K562 (cell line): Measurements from ENCODE around the gene ZBTB20. TPM values are rescaled to one million over a fixed set of nuclear protein-coding genes. Genes with fewer than 3 reads are reported as not detected.

Source experiments
- ATAC-seq: fragments of 200-7000 bp; cut with Tn5 transposase; 3 replicates; pipeline ENCODE4 v1.9.1; 2020; ENCODE audit warnings: moderate library complexity
- BruUV-seq: library from RNA; stranded (reverse); fragments of 400-500 nt; replicated peaks from 2 replicates; lab custom pipeline; 2021; lab: Mats Ljungman, UMichigan
- CTCF ChIA-PET: fragments of 300-600 bp; formaldehyde crosslinking; extraction: SDS; loops from one replicate; lab custom pipeline; 2021; ENCODE audit warnings: low intra/inter-chr PET ratio; lab: Yijun Ruan, JAX
- POLR2A ChIA-PET: fragments of 300-600, 350-650 bp; sonication (Branson Sonifier 250); formaldehyde crosslinking; extraction: SDS; loops from one replicate; lab custom pipeline; 2021; ENCODE audit warnings: antibody characterized with exemption, inconsistent platforms; lab: Yijun Ruan, JAX
- DNase-seq, 4 experiments: peaks; one replicate each; pipeline versions ENCODE4 v3.0.0 to v3.0.0-alpha.2; 2011 to 2018; ENCODE audit warnings: low spot score in 3 of 4, mixed read lengths in 3 of 4; ENCODE audit errors: extremely low read depth in 1 of 4
- FAIRE-seq: peaks from 2 replicates; lab custom pipeline; 2011; peaks lifted over from hg19 to GRCh38; lab: Jason Lieb, UNC
- H2AFZ ChIP-seq: 2 replicates; pipeline ENCODE4 v1.6.0; 2011; ENCODE audit warnings: low read depth, low read length, control low read depth, inconsistent platforms
- H3K27ac ChIP-seq: fragments of 200-600 bp; 3 replicates; pipeline ENCODE4 v1.8.0; 2011; ENCODE audit warnings: low read depth, mild to moderate bottlenecking, control low read depth, inconsistent platforms, low read length, moderate library complexity, mixed read lengths; ENCODE audit errors: extremely low read depth
- H3K27me3 ChIP-seq, 2 experiments: fragments of 300-600 bp in 1 of 2; 2 replicates in 1 of 2; 3 replicates in 1 of 2; pipeline versions ENCODE4 v1.6.0 to v1.8.0; 2011; ENCODE audit warnings: inconsistent platforms in 2 of 2, low read length in 2 of 2, mild to moderate bottlenecking in 1 of 2, mixed read lengths in 1 of 2, moderate library complexity in 1 of 2; ENCODE audit not compliant: control insufficient read depth in 2 of 2, insufficient read depth in 2 of 2
- H3K36me3 ChIP-seq: fragments of 300-600 bp; 3 replicates; pipeline ENCODE4 v1.8.0; 2011; ENCODE audit warnings: mild to moderate bottlenecking, low read length, inconsistent platforms; ENCODE audit not compliant: control insufficient read depth, insufficient read depth
- H3K4me1 ChIP-seq, 2 experiments: fragments of 200-600 bp in 1 of 2; replicated peaks in 1 of 2; 2 replicates in 1 of 2; 3 replicates in 1 of 2; pipeline versions ENCODE4 v1.5.1 to v1.8.0; 2011; ENCODE audit warnings: inconsistent platforms in 2 of 2, low read length in 2 of 2, mild to moderate bottlenecking in 1 of 2, mixed read lengths in 1 of 2, moderate library complexity in 1 of 2; ENCODE audit not compliant: control insufficient read depth in 2 of 2, insufficient read depth in 2 of 2
- H3K4me2 ChIP-seq: 2 replicates; pipeline ENCODE4 v1.6.1; 2011; ENCODE audit warnings: low read length, control low read depth, inconsistent platforms, mixed read lengths; ENCODE audit not compliant: insufficient read depth
- H3K4me3 ChIP-seq: fragments of 200-600 bp; sonication (generic), shearing (Covaris generic); 2 replicates; pipeline ENCODE4 v1.5.1; 2016; ENCODE audit warnings: control low read depth, inconsistent platforms
- H3K79me2 ChIP-seq: fragments of 200-600 bp; 3 replicates; pipeline ENCODE4 v1.8.0; 2011; ENCODE audit warnings: low read length, inconsistent platforms; ENCODE audit not compliant: control insufficient read depth, insufficient read depth
- H3K9ac ChIP-seq, 2 experiments: 2 replicates each; pipeline versions ENCODE4 v1.6.0 to v1.6.1; 2011; ENCODE audit warnings: low read depth in 2 of 2, low read length in 2 of 2, control low read depth in 1 of 2, inconsistent platforms in 1 of 2, mild to moderate bottlenecking in 1 of 2, mixed read lengths in 1 of 2; ENCODE audit not compliant: insufficient read depth in 1 of 2
- H3K9me1 ChIP-seq: one replicate; pipeline ENCODE4 v1.6.0; 2011; ENCODE audit warnings: inconsistent platforms, mild to moderate bottlenecking, low read length, moderate library complexity; ENCODE audit not compliant: control insufficient read depth, insufficient read depth
- H3K9me3 ChIP-seq: replicated peaks from 2 replicates; pipeline ENCODE4 v1.5.1; 2011; ENCODE audit warnings: low read depth, low read length, inconsistent platforms; ENCODE audit not compliant: control insufficient read depth, insufficient read depth
- H4K20me1 ChIP-seq: replicated peaks from 2 replicates; pipeline ENCODE4 v1.6.1; 2011; ENCODE audit warnings: low read length, inconsistent platforms, mixed read lengths; ENCODE audit not compliant: control insufficient read depth, insufficient read depth
- DACH1 ChIP-seq: fragments of 450-650 bp; IDR thresholded peaks from 2 replicates; pipeline ENCODE4 v1.6.1; 2018; ENCODE audit not compliant: partially characterized antibody
- LEF1 ChIP-seq: fragments of 450-650 bp; IDR thresholded peaks from 2 replicates; pipeline ENCODE4 v1.6.1; 2016; ENCODE audit warnings: mild to moderate bottlenecking
- SETDB1 ChIP-seq: IDR thresholded peaks from one replicate; pipeline ENCODE4 v1.6.1; 2012; ENCODE audit warnings: low read length, control low read depth, inconsistent platforms
- TRIM28 ChIP-seq: fragments of 450-650 bp; IDR thresholded peaks from 2 replicates; pipeline ENCODE4 v1.6.1; 2017
- ZNF316 ChIP-seq: fragments of 450-650 bp; IDR thresholded peaks from 2 replicates; pipeline ENCODE4 v1.6.1; 2016
- ZNF707 ChIP-seq: fragments of 250-450 bp; sonication (Bioruptor Pico); conservative IDR thresholded peaks from 2 replicates; pipeline ENCODE4 v1.8.0; 2022; ENCODE audit warnings: inconsistent platforms, mild to moderate bottlenecking, moderate library complexity
- WGBS: fragments of 100-300 bp; shearing (Covaris generic); methylation state at CpG from one replicate; pipeline ENCODE4 v1.1.6; 2016; ENCODE audit warnings: low coverage, mixed read lengths; ENCODE audit not compliant: insufficient coverage; ENCODE audit errors: missing lambda C conversion rate; 5-methylcytosine and 5-hydroxymethylcytosine counted together
- in situ Hi-C: fragments of 300-500 bp; cut with MboI; formaldehyde crosslinking; loops from 4 replicates; pipeline ENCODE4 v1.15.0; 2018; ENCODE audit warnings: inconsistent platforms, mixed read lengths
- intact Hi-C: fragments of 100-400 bp; cut with micrococcal nuclease; formaldehyde crosslinking; loops from 2 replicates; pipeline ENCODE4 v1.14.2; 2022
- polyA plus RNA-seq, 8 experiments: library from polyadenylated mRNA; depleted of rRNA in 4 of 8; stranded (reverse) in 5 of 8; unstranded in 3 of 8; fragments of >200 nt; fragmentation: Nextera tagmentation in 2 of 8; fragmentation: Illumina TruSeq in 1 of 8; extraction: Ambion mirVana in 2 of 8; extraction: Trizol in 1 of 8; gene quantifications; 2 replicates each; pipeline versions ENCODE4 v1.2.1 to v1.2.3, GENCODE V29; 2011 to 2014; ENCODE audit warnings: inconsistent platforms in 1 of 8, missing spikeins in 1 of 8
- total RNA-seq, 7 experiments: library from RNA; depleted of rRNA in 6 of 7; stranded (reverse); fragments of >200 nt in 6 of 7; fragmentation: Illumina TruSeq in 2 of 7; extraction: Trizol in 2 of 7; gene quantifications; 2 replicates each; pipeline versions ENCODE4 v1.2.1 to v1.2.3, GENCODE V29; 2011 to 2021; ENCODE audit warnings: low replicate concordance in 1 of 7

ZBTB20 gene
- total and polyA plus RNA-seq, 9 of the 15 experiments (the other 6 are each of a cell fraction or from before 2014, with no cell fraction given), result 0.17 to 1.7 (median 0.45) TPM

DNA sequence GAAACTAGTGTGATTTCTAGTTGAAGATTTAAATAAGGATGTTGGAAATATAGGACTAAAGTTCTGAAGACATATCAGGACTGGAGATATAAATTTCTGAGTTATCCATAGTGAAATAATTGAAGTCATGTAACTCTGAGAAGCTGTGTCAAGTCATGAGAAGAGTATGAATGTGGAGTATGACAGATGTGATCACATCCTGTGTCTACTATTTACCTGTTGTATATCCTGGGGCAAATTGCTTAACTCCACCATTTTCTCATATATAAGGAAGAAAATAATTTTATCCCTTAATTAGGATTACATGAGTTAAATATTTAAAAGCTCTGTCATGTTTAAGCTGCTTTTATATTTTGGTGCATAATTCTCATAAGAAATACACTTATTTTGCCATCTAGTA lies 350.3 kb downstream of the ZBTB20 start:
- Histone ChIP-seq H3K4me3 (no peak overlapping the region), H3K27ac (no peak overlapping the region), H2AFZ (no peak overlapping the region), H4K20me1 (no peaks in the 10 kb centered on the region), H3K79me2 (no peaks in the 10 kb centered on the region), H3K36me3 (no peaks in the 10 kb centered on the region), H3K9me3 (no peaks in the 10 kb centered on the region), H3K27me3 (no peaks in the 10 kb centered on the region), H3K9ac (no peak overlapping the region), H3K9me1 (no peaks in the 10 kb centered on the region), H3K4me2 (no peak overlapping the region), H3K4me1 (no peaks in the 10 kb centered on the region)
- intact Hi-C loops, result no loop called here
- in situ Hi-C loops, result no loop called here
- no TSS peak for BruUV-seq
- no peak for DNase-seq
- POLR2A ChIA-PET, result no interaction called here
- CTCF ChIA-PET, result no interaction called here
- no peak for ATAC-seq
- FAIRE-seq, result no peak
- TF ChIP-seq ZNF316 (0 out of 2 replicates have a peak, but pooled peaks have one; percentile 23), SETDB1 (no peak)

DNA sequence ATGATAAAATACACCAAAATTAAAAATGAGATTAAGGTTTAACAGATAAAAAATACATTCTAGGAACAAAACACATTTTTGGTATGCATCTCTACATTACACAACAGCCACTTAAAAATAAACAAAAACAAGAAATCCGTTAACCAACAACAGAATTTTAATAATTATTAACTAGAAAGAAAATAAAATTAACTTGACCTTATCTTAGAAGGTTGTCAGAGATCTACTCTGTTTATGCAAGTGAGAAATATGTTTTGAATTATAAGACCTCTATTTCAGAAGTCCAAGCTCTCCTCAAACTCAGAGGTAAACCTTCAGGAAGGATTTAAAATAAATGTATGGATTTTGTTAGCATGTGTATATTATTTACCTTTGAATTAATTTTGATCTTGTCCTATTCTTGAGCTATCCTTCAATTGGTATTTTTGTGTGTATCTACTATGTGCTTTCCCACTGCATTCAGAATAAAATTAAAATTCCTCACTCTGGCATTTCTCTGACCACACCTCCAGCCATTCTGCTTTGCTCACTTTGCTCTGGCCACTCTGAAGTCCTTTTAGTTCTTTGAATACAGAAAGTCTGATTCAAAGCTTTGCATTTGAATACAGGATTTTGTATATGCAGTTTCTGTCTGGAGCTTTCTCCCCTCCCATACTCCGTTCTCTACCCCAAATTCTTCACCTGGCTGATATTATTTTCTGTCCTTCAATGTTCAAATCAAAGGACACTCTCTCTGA lies 352.0 kb downstream of the ZBTB20 start:
- ATAC-seq (no peak), DNase-seq (no peak), FAIRE-seq (no peak)
- ChIA-PET CTCF (no interaction called here), POLR2A (no interaction called here)
- Histone ChIP-seq H3K9me1 (no peaks in the 10 kb centered on the region), H3K4me2 (no peak overlapping the region), H3K27ac (no peak overlapping the region), H3K27me3 (no peaks in the 10 kb centered on the region), H3K9ac (no peak overlapping the region), H3K4me3 (no peak overlapping the region), H2AFZ (no peak overlapping the region), H4K20me1 (no peaks in the 10 kb centered on the region), H3K9me3 (no peaks in the 10 kb centered on the region), H3K4me1 (no peaks in the 10 kb centered on the region), H3K36me3 (no peaks in the 10 kb centered on the region), H3K79me2 (no peaks in the 10 kb centered on the region)
- WGBS, result 0% methylated on average over 2 of the region's 2 CpGs
- intact Hi-C loops, result no loop called here
- TF ChIP-seq ZNF707 (CRISPR knock-in tag), result no peak
- no peak for TF ChIP-seq DACH1
- TF ChIP-seq LEF1, result no peak
- no peak for TF ChIP-seq TRIM28
- in situ Hi-C loops, result no loop called here
- BruUV-seq, result no TSS peak
